K562 (cell line): ENCODE measurements around the gene SEMA3F. TPM values are rescaled to one million over a fixed set of nuclear protein-coding genes. Genes with fewer than 3 reads are reported as not detected.

ENCODE experiments used
- ATAC-seq: fragments of 200-7000 bp; cut with Tn5 transposase; 3 replicates; pipeline ENCODE4 v1.9.1; 2020; ENCODE audit warnings: moderate library complexity
- BruUV-seq: library from RNA; stranded (reverse); fragments of 400-500 nt; replicated peaks from 2 replicates; lab custom pipeline; 2021; lab: Mats Ljungman, UMichigan
- CTCF ChIA-PET: fragments of 300-600 bp; formaldehyde crosslinking; extraction: SDS; loops from one replicate; lab custom pipeline; 2021; ENCODE audit warnings: low intra/inter-chr PET ratio; lab: Yijun Ruan, JAX
- POLR2A ChIA-PET: fragments of 300-600, 350-650 bp; sonication (Branson Sonifier 250); formaldehyde crosslinking; extraction: SDS; loops from one replicate; lab custom pipeline; 2021; ENCODE audit warnings: antibody characterized with exemption, inconsistent platforms; lab: Yijun Ruan, JAX
- DNase-seq, 4 experiments: peaks; one replicate each; pipeline versions ENCODE4 v3.0.0 to v3.0.0-alpha.2; 2011 to 2018; ENCODE audit warnings: low spot score in 3 of 4, mixed read lengths in 3 of 4; ENCODE audit errors: extremely low read depth in 1 of 4
- FAIRE-seq: peaks from 2 replicates; lab custom pipeline; 2011; peaks lifted over from hg19 to GRCh38; lab: Jason Lieb, UNC
- H2AFZ ChIP-seq: 2 replicates; pipeline ENCODE4 v1.6.0; 2011; ENCODE audit warnings: low read depth, low read length, control low read depth, inconsistent platforms
- H3K27ac ChIP-seq: fragments of 200-600 bp; 3 replicates; pipeline ENCODE4 v1.8.0; 2011; ENCODE audit warnings: low read depth, mild to moderate bottlenecking, control low read depth, inconsistent platforms, low read length, moderate library complexity, mixed read lengths; ENCODE audit errors: extremely low read depth
- H3K27me3 ChIP-seq, 2 experiments: fragments of 300-600 bp in 1 of 2; 2 replicates in 1 of 2; 3 replicates in 1 of 2; pipeline versions ENCODE4 v1.6.0 to v1.8.0; 2011; ENCODE audit warnings: inconsistent platforms in 2 of 2, low read length in 2 of 2, mild to moderate bottlenecking in 1 of 2, mixed read lengths in 1 of 2, moderate library complexity in 1 of 2; ENCODE audit not compliant: control insufficient read depth in 2 of 2, insufficient read depth in 2 of 2
- H3K36me3 ChIP-seq: fragments of 300-600 bp; 3 replicates; pipeline ENCODE4 v1.8.0; 2011; ENCODE audit warnings: mild to moderate bottlenecking, low read length, inconsistent platforms; ENCODE audit not compliant: control insufficient read depth, insufficient read depth
- H3K4me1 ChIP-seq, 2 experiments: fragments of 200-600 bp in 1 of 2; replicated peaks in 1 of 2; 2 replicates in 1 of 2; 3 replicates in 1 of 2; pipeline versions ENCODE4 v1.5.1 to v1.8.0; 2011; ENCODE audit warnings: inconsistent platforms in 2 of 2, low read length in 2 of 2, mild to moderate bottlenecking in 1 of 2, mixed read lengths in 1 of 2, moderate library complexity in 1 of 2; ENCODE audit not compliant: control insufficient read depth in 2 of 2, insufficient read depth in 2 of 2
- H3K4me2 ChIP-seq: 2 replicates; pipeline ENCODE4 v1.6.1; 2011; ENCODE audit warnings: low read length, control low read depth, inconsistent platforms, mixed read lengths; ENCODE audit not compliant: insufficient read depth
- H3K4me3 ChIP-seq: fragments of 200-600 bp; sonication (generic), shearing (Covaris generic); 2 replicates; pipeline ENCODE4 v1.5.1; 2016; ENCODE audit warnings: control low read depth, inconsistent platforms
- H3K79me2 ChIP-seq: fragments of 200-600 bp; 3 replicates; pipeline ENCODE4 v1.8.0; 2011; ENCODE audit warnings: low read length, inconsistent platforms; ENCODE audit not compliant: control insufficient read depth, insufficient read depth
- H3K9ac ChIP-seq, 2 experiments: 2 replicates each; pipeline versions ENCODE4 v1.6.0 to v1.6.1; 2011; ENCODE audit warnings: low read depth in 2 of 2, low read length in 2 of 2, control low read depth in 1 of 2, inconsistent platforms in 1 of 2, mild to moderate bottlenecking in 1 of 2, mixed read lengths in 1 of 2; ENCODE audit not compliant: insufficient read depth in 1 of 2
- H3K9me1 ChIP-seq: one replicate; pipeline ENCODE4 v1.6.0; 2011; ENCODE audit warnings: inconsistent platforms, mild to moderate bottlenecking, low read length, moderate library complexity; ENCODE audit not compliant: control insufficient read depth, insufficient read depth
- H3K9me3 ChIP-seq: replicated peaks from 2 replicates; pipeline ENCODE4 v1.5.1; 2011; ENCODE audit warnings: low read depth, low read length, inconsistent platforms; ENCODE audit not compliant: control insufficient read depth, insufficient read depth
- H4K20me1 ChIP-seq: replicated peaks from 2 replicates; pipeline ENCODE4 v1.6.1; 2011; ENCODE audit warnings: low read length, inconsistent platforms, mixed read lengths; ENCODE audit not compliant: control insufficient read depth, insufficient read depth
- ETV5 ChIP-seq: sonication (generic); formaldehyde crosslinking; IDR thresholded peaks from 2 replicates; pipeline ENCODE4 v1.4.0; 2020; ENCODE audit warnings: low read depth, mild to moderate bottlenecking, missing genetic modification reagents
- FOXP1 ChIP-seq: sonication (generic); formaldehyde crosslinking; IDR thresholded peaks from 2 replicates; pipeline ENCODE4 v1.8.0; 2022; ENCODE audit warnings: mild to moderate bottlenecking, missing genetic modification reagents
- HDAC1 ChIP-seq, 2 experiments: fragments of 450-650 bp; IDR thresholded peaks; 2 replicates each; pipeline ENCODE4 v1.6.1; 2016 to 2017; ENCODE audit warnings: inconsistent platforms in 1 of 2, mild to moderate bottlenecking in 1 of 2, moderate library complexity in 1 of 2
- HMGN3 ChIP-seq: IDR thresholded peaks from 2 replicates; pipeline ENCODE4 v1.6.1; 2011; ENCODE audit warnings: borderline replicate concordance, low read depth, mild to moderate bottlenecking, mixed read lengths, low read length; ENCODE audit not compliant: insufficient read length; ENCODE audit errors: extremely low read depth
- HNRNPLL ChIP-seq: fragments of 200-400 bp; formaldehyde crosslinking; IDR thresholded peaks from 2 replicates; pipeline ENCODE4 v1.6.1; 2017; ENCODE audit warnings: low read length, low read depth, mild to moderate bottlenecking; ENCODE audit not compliant: poor library complexity, severe bottlenecking
- KLF13 ChIP-seq: fragments of 450-650 bp; IDR thresholded peaks from 2 replicates; pipeline ENCODE4 v1.6.1; 2016; ENCODE audit warnings: missing genetic modification characterization, low read depth, mild to moderate bottlenecking, missing compliant biosample characterization, moderate library complexity, borderline replicate concordance
- POLR2AphosphoS2 ChIP-seq: IDR thresholded peaks from 2 replicates; pipeline ENCODE4 v1.6.1; 2012; ENCODE audit warnings: low read length, improper control_type of control experiment
- RBFOX2 ChIP-seq: fragments of 200-400 bp; formaldehyde crosslinking; IDR thresholded peaks from 2 replicates; pipeline ENCODE4 v1.6.1; 2017; ENCODE audit warnings: low read depth, mild to moderate bottlenecking, low read length, moderate library complexity
- SIN3B ChIP-seq: fragments of 450-650 bp; IDR thresholded peaks from 2 replicates; pipeline ENCODE4 v1.6.1; 2017; ENCODE audit warnings: low read depth, mild to moderate bottlenecking, moderate library complexity
- SOX6 ChIP-seq: fragments of 450-650 bp; IDR thresholded peaks from 2 replicates; pipeline ENCODE4 v1.6.1; 2014; ENCODE audit warnings: mild to moderate bottlenecking
- TBL1XR1 ChIP-seq, 2 experiments: IDR thresholded peaks; 2 replicates each; pipeline ENCODE4 v1.6.1; 2012; ENCODE audit warnings: improper control_type of control experiment in 2 of 2, low read length in 2 of 2, mild to moderate bottlenecking in 1 of 2
- ZNF707 ChIP-seq: fragments of 250-450 bp; sonication (Bioruptor Pico); conservative IDR thresholded peaks from 2 replicates; pipeline ENCODE4 v1.8.0; 2022; ENCODE audit warnings: inconsistent platforms, mild to moderate bottlenecking, moderate library complexity
- WGBS: fragments of 100-300 bp; shearing (Covaris generic); methylation state at CpG from one replicate; pipeline ENCODE4 v1.1.6; 2016; ENCODE audit warnings: low coverage, mixed read lengths; ENCODE audit not compliant: insufficient coverage; ENCODE audit errors: missing lambda C conversion rate; 5-methylcytosine and 5-hydroxymethylcytosine counted together
- in situ Hi-C: fragments of 300-500 bp; cut with MboI; formaldehyde crosslinking; loops from 4 replicates; pipeline ENCODE4 v1.15.0; 2018; ENCODE audit warnings: inconsistent platforms, mixed read lengths
- intact Hi-C: fragments of 100-400 bp; cut with micrococcal nuclease; formaldehyde crosslinking; loops from 2 replicates; pipeline ENCODE4 v1.14.2; 2022
- polyA plus RNA-seq, 8 experiments: library from polyadenylated mRNA; depleted of rRNA in 4 of 8; stranded (reverse) in 5 of 8; unstranded in 3 of 8; fragments of >200 nt; fragmentation: Nextera tagmentation in 2 of 8; fragmentation: Illumina TruSeq in 1 of 8; extraction: Ambion mirVana in 2 of 8; extraction: Trizol in 1 of 8; gene quantifications; 2 replicates each; pipeline versions ENCODE4 v1.2.1 to v1.2.3, GENCODE V29; 2011 to 2014; ENCODE audit warnings: inconsistent platforms in 1 of 8, missing spikeins in 1 of 8
- total RNA-seq, 7 experiments: library from RNA; depleted of rRNA in 6 of 7; stranded (reverse); fragments of >200 nt in 6 of 7; fragmentation: Illumina TruSeq in 2 of 7; extraction: Trizol in 2 of 7; gene quantifications; 2 replicates each; pipeline versions ENCODE4 v1.2.1 to v1.2.3, GENCODE V29; 2011 to 2021; ENCODE audit warnings: low replicate concordance in 1 of 7
- TF ChIP-seq, protein P1 (sequence below): fragments of 450-650 bp; IDR thresholded peaks from 2 replicates; pipeline ENCODE4 v1.7.1; 2018; ENCODE audit warnings: mild to moderate bottlenecking, low read depth; ENCODE audit not compliant: partially characterized antibody
- TF ChIP-seq, protein P2 (sequence below): sonication (generic); formaldehyde crosslinking; IDR thresholded peaks from 2 replicates; pipeline ENCODE4 v1.8.1; 2023; ENCODE audit warnings: mild to moderate bottlenecking, missing genetic modification reagents

The SEMA3F gene
- total and polyA plus RNA-seq, 9 of the 15 experiments (the other 6 are each of a cell fraction or from before 2014, with no cell fraction given): 0.58 to 3.0 (median 2.0) TPM; not detected in 2

DNA sequence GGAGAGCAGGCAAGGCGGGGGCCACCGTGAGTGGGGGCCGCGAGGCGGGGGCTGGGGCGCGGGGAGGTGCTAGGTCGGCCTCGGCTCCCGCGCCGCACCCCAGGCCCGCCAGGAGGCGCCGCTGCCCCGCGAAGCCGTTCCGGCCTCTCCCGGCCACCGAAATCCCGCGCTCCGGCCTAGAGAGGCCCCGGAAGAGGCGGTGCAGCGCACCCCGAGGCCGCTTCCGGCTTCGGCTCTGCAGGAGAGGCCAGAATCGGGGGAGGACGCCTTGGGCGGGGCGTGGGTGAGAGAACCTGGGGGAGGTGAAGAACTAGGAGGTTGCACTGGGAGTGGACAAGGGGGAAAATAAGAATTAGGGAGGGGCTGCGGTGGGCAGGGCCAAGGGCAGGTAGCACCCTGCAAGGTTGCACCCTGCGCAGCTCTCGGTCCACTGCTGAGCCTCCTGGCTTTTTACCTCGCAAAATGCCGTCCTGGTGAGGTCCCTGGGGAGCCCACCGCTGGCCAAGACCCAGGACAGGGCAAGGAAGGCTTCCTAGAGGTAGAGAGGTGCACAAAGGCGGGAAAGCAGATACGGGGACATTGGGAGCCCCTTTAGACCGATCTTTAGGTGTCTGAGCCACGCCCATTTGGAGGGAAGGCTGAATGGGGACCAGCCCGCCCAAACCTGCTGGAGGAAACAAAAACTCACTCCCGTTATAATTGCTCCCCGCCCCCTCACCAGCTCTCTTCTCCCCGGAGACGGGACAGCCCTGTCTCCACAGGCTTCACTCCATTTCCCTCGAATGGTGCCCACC lies 72.5 kb downstream of the SEMA3F start:
- Histone ChIP-seq H2AFZ (peak overlapping the region; percentile 97), H4K20me1 (no peaks in the 10 kb centered on the region), H3K4me3 (peak overlapping the region; percentile 47), H3K4me2 (peak overlapping the region; percentile 87), H3K9me3 (no peaks in the 10 kb centered on the region), H3K4me1 (peaks cover 18 to 43% of the 10 kb centered on the region in 2 experiments), H3K36me3 (no peaks in the 10 kb centered on the region), H3K9me1 (no peaks in the 10 kb centered on the region), H3K27me3 (no peaks in the 10 kb centered on the region), H3K79me2 (no peaks in the 10 kb centered on the region), H3K27ac (peak overlapping the region; percentile 82), H3K9ac (peak overlapping the region; percentile 68 to 93)
- 2% methylated on average over 30 of the region's 51 CpGs for WGBS
- BruUV-seq: TSS peak; percentile 88
- ATAC-seq (peak; percentile 94), DNase-seq (peak; percentile 88 to 96 (median 90)), FAIRE-seq (peak; percentile 78)
- ChIA-PET CTCF (interaction anchor here (0.6 to 4.0 kb wide), 6 partner anchors 19 to 106 kb away, joined by 3 to 91 read pairs (median 16); no protein-coding TSS in a partner anchor), POLR2A (interaction anchor here (0.6 to 1.2 kb wide), 6 partner anchors 14 to 321 kb away, joined by 3 to 4 read pairs (median 3); no protein-coding TSS in a partner anchor)
- in situ Hi-C loops: loop anchor here (5.0 kb wide), 2 partner anchors 35 to 45 kb away; partner anchors contain the start of gene GNAT1
- intact Hi-C loops: loop anchor here (1.0 kb wide), 3 partner anchors 19 to 97 kb away; no protein-coding TSS in a partner anchor
- peak in 1 of 2 experiments; percentile 19; a peak in 1 of 4 replicates for TF ChIP-seq TBL1XR1 (IDR thresholded peaks at IDR 0.05; ENCODE audit: low read length in 2 of 2)
- TF ChIP-seq POLR2AphosphoS2: no peak
- TF ChIP-seq HMGN3: peak; percentile 50
- TF ChIP-seq, protein P1, sequence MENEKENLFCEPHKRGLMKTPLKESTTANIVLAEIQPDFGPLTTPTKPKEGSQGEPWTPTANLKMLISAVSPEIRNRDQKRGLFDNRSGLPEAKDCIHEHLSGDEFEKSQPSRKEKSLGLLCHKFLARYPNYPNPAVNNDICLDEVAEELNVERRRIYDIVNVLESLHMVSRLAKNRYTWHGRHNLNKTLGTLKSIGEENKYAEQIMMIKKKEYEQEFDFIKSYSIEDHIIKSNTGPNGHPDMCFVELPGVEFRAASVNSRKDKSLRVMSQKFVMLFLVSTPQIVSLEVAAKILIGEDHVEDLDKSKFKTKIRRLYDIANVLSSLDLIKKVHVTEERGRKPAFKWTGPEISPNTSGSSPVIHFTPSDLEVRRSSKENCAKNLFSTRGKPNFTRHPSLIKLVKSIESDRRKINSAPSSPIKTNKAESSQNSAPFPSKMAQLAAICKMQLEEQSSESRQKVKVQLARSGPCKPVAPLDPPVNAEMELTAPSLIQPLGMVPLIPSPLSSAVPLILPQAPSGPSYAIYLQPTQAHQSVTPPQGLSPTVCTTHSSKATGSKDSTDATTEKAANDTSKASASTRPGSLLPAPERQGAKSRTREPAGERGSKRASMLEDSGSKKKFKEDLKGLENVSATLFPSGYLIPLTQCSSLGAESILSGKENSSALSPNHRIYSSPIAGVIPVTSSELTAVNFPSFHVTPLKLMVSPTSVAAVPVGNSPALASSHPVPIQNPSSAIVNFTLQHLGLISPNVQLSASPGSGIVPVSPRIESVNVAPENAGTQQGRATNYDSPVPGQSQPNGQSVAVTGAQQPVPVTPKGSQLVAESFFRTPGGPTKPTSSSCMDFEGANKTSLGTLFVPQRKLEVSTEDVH: peak; percentile 96
- peak; percentile 64 for TF ChIP-seq RBFOX2
- peak; percentile 49; the same call in 1 of the 2 replicates for TF ChIP-seq SIN3B
- no peak for TF ChIP-seq ZNF707 (CRISPR knock-in tag)
- peak; percentile 44; the same call in 1 of the 2 replicates for TF ChIP-seq FOXP1 (CRISPR knock-in tag)
- TF ChIP-seq HNRNPLL: no peak
- TF ChIP-seq, protein P2, sequence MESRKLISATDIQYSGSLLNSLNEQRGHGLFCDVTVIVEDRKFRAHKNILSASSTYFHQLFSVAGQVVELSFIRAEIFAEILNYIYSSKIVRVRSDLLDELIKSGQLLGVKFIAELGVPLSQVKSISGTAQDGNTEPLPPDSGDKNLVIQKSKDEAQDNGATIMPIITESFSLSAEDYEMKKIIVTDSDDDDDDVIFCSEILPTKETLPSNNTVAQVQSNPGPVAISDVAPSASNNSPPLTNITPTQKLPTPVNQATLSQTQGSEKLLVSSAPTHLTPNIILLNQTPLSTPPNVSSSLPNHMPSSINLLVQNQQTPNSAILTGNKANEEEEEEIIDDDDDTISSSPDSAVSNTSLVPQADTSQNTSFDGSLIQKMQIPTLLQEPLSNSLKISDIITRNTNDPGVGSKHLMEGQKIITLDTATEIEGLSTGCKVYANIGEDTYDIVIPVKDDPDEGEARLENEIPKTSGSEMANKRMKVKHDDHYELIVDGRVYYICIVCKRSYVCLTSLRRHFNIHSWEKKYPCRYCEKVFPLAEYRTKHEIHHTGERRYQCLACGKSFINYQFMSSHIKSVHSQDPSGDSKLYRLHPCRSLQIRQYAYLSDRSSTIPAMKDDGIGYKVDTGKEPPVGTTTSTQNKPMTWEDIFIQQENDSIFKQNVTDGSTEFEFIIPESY: peak; percentile 59
- peak in 1 of 2 experiments; percentile 45; a peak in 2 of 4 replicates for TF ChIP-seq HDAC1 (IDR thresholded peaks at IDR 0.05)
- peak; percentile 92 for TF ChIP-seq ETV5 (CRISPR knock-in tag)
- peak; percentile 24; the same call in 1 of the 2 replicates for TF ChIP-seq SOX6
- TF ChIP-seq KLF13 (tag): peak; percentile 54
